GM23248 (cell line): Measurements from ENCODE around the gene CDKAL1. TPM values are rescaled to one million over a fixed set of nuclear protein-coding genes. Genes with fewer than 3 reads are reported as not detected.

Experiments
- DNase-seq: peaks from one replicate; pipeline ENCODE4 v3.0.0-alpha.2; 2015
- H2AFZ ChIP-seq: fragments of 200-600 bp; sonication (generic); 2 replicates; pipeline ENCODE4 v1.6.1; 2016; ENCODE audit warnings: antibody characterized with exemption
- H3F3A ChIP-seq: fragments of 200-600 bp; sonication (generic); 2 replicates; pipeline ENCODE4 v1.6.1; 2016; ENCODE audit warnings: mild to moderate bottlenecking, antibody characterized with exemption, mixed run types; ENCODE audit not compliant: insufficient read depth
- H3K27ac ChIP-seq: fragments of 200-600 bp; sonication (generic); 2 replicates; pipeline ENCODE4 v1.5.1; 2016; ENCODE audit warnings: mild to moderate bottlenecking
- H3K27me3 ChIP-seq: fragments of 200-600 bp; sonication (generic); replicated peaks from 2 replicates; pipeline ENCODE4 v1.6.1; 2016; ENCODE audit warnings: mild to moderate bottlenecking; ENCODE audit not compliant: insufficient read depth
- H3K36me3 ChIP-seq: fragments of 200-600 bp; sonication (generic); 2 replicates; pipeline ENCODE4 v1.6.1; 2016; ENCODE audit warnings: low read depth, mild to moderate bottlenecking
- H3K4me1 ChIP-seq: fragments of 200-600 bp; sonication (generic); 2 replicates; pipeline ENCODE4 v1.6.1; 2016; ENCODE audit warnings: mild to moderate bottlenecking; ENCODE audit not compliant: insufficient read depth
- H3K4me2 ChIP-seq: fragments of 200-600 bp; sonication (generic); one replicate; pipeline ENCODE4 v1.6.1; 2016; ENCODE audit warnings: mild to moderate bottlenecking; ENCODE audit not compliant: unreplicated experiment
- H3K4me3 ChIP-seq: fragments of 200-600 bp; sonication (generic); 2 replicates; pipeline ENCODE4 v1.5.1; 2016; ENCODE audit warnings: mild to moderate bottlenecking
- H3K79me2 ChIP-seq: fragments of 200-600 bp; sonication (generic); 2 replicates; pipeline ENCODE4 v1.6.1; 2016; ENCODE audit warnings: mild to moderate bottlenecking; ENCODE audit not compliant: insufficient read depth
- H3K9ac ChIP-seq: fragments of 200-600 bp; sonication (generic); 2 replicates; pipeline ENCODE4 v1.6.1; 2016; ENCODE audit warnings: mild to moderate bottlenecking
- H3K9me2 ChIP-seq: fragments of 200-600 bp; sonication (generic); 2 replicates; pipeline ENCODE4 v1.6.1; 2016; ENCODE audit warnings: mixed run types, mild to moderate bottlenecking, moderate library complexity; ENCODE audit not compliant: insufficient read depth
- H3K9me3 ChIP-seq: fragments of 200-600 bp; sonication (generic); one replicate; pipeline ENCODE4 v1.6.1; 2017; ENCODE audit warnings: low read depth
- H4K20me1 ChIP-seq: fragments of 200-600 bp; sonication (generic); 2 replicates; pipeline ENCODE4 v1.6.0; 2016; ENCODE audit not compliant: insufficient read depth
- EZH2 ChIP-seq: fragments of 200-600 bp; sonication (generic); IDR thresholded peaks from 2 replicates; pipeline ENCODE4 v1.6.1; 2018; ENCODE audit warnings: antibody characterized with exemption, mild to moderate bottlenecking; ENCODE audit not compliant: insufficient read depth, poor library complexity, severe bottlenecking
- EZH2phosphoT487 ChIP-seq: fragments of 200-600 bp; sonication (generic); IDR thresholded peaks from 2 replicates; pipeline ENCODE4 v1.6.1; 2018; ENCODE audit warnings: antibody characterized with exemption, moderate library complexity, mild to moderate bottlenecking, low read depth; ENCODE audit not compliant: insufficient read depth
- WGBS, 2 experiments: methylation state at CpG; one replicate each; pipeline ENCODE4 v1.1.6; 2015 to 2017; ENCODE audit warnings: low lambda C conversion rate in 2 of 2, low coverage in 1 of 2; ENCODE audit errors: missing lambda C conversion rate in 2 of 2; 5-methylcytosine and 5-hydroxymethylcytosine counted together
- in situ Hi-C: fragments of 300-500 bp; cut with MboI; formaldehyde crosslinking; loops from 2 replicates; pipeline ENCODE4 v1.15.0; 2020
- polyA plus RNA-seq: library from polyadenylated mRNA; unstranded; fragments of >200 nt; fragmentation: Nextera tagmentation; extraction: Ambion mirVana; gene quantifications from 2 replicates; pipeline ENCODE4 v1.2.1, GENCODE V29; 2016
- total RNA-seq: library from RNA; depleted of rRNA; stranded (reverse); fragments of >200 nt; shearing (Covaris generic); gene quantifications from 2 replicates; pipeline ENCODE4 v1.2.3, GENCODE V29; 2014

The CDKAL1 gene
- total and polyA plus RNA-seq, 2 experiments from 2014 or later = 7.5 to 10.8 TPM

DNA sequence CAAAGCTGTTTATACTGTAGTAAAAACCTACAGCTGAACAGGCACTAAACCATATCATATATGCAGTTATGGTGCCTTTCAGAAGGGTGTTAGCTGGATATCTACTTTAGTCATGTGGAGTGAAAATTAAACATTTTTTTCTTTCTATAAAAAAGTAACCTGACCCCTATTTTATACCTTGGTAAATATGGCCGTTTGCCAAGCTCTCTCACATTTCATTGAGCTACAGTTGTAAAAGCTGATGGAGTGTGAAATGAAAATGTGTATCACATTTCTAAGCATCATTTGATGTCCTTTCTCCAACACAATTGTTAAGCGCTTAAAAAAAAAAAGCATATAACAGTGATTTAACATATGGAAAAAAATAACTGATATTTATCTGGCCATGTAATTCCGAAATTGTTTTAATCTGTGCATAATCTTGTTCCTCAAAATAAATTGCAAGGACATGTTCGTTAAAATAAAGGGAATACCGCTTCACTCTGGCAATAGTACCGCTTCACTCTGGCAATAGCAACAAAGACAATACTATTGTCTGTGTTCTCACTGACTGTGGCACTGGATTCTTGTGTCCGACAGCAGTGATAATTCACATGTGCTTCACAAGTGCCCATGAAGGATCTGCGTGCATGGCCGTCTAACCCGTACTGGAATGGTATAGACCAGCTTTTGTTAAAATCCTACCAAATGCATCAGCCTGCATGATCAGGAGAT is 667.5 kb downstream of the CDKAL1 start:
- H3K9me2 ChIP-seq = no peaks in the 10 kb centered on the region
- no peak overlapping the region for H3K4me2 ChIP-seq
- no peaks in the 10 kb centered on the region for H3K79me2 ChIP-seq
- no peaks in the 10 kb centered on the region for H3K9me3 ChIP-seq
- H3K4me1 ChIP-seq = no peaks in the 10 kb centered on the region
- H3F3A ChIP-seq = no peaks in the 10 kb centered on the region
- TF ChIP-seq EZH2phosphoT487 (no peak), EZH2 (no peak)
- no peak for DNase-seq
- H3K36me3 ChIP-seq = no peaks in the 10 kb centered on the region
- no peak overlapping the region for H3K4me3 ChIP-seq
- H3K27ac ChIP-seq = no peak overlapping the region
- no peaks in the 10 kb centered on the region for H3K27me3 ChIP-seq
- H3K9ac ChIP-seq = no peak overlapping the region
- 88% methylated on average over 10 of the region's 10 CpGs for WGBS, 2 experiments
- no peak overlapping the region for H2AFZ ChIP-seq
- no peaks in the 10 kb centered on the region for H4K20me1 ChIP-seq
- in situ Hi-C loops = no loop called here

DNA sequence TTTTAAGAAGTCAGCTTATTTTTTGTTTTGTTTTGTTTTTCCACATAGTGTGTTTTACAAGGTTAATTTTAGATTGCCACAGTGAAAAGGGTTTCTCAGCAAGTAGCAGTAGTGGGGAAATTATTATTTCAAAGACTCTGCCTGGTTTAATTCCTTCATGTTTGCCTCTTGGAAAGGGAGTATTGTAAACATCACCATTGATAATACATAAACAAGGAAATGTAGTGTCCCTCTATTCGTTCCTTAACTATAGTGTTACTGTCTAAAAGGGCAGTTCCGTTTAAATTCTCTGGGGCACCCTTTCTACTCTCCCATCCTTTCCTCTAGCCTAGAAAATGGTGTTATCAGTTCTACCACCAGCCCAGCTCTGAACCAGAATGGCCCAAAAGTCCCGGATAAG is 668.3 kb downstream of the CDKAL1 start:
- H3K27ac ChIP-seq = no peak overlapping the region
- no peak overlapping the region for H3K4me2 ChIP-seq
- no peaks in the 10 kb centered on the region for H3K79me2 ChIP-seq
- TF ChIP-seq EZH2phosphoT487 = no peak
- no peak for TF ChIP-seq EZH2
- no peaks in the 10 kb centered on the region for H3K4me1 ChIP-seq
- in situ Hi-C loops = no loop called here
- no peak for DNase-seq
- no peaks in the 10 kb centered on the region for H3K27me3 ChIP-seq
- H3K9me2 ChIP-seq = no peaks in the 10 kb centered on the region
- no peaks in the 10 kb centered on the region for H3F3A ChIP-seq
- H3K9me3 ChIP-seq = no peaks in the 10 kb centered on the region
- WGBS, 2 experiments = 95 to 99% methylated on average over 3 of the region's 3 CpGs
- H2AFZ ChIP-seq = no peak overlapping the region
- no peaks in the 10 kb centered on the region for H3K36me3 ChIP-seq
- H4K20me1 ChIP-seq = no peaks in the 10 kb centered on the region
- H3K9ac ChIP-seq = no peak overlapping the region
- no peak overlapping the region for H3K4me3 ChIP-seq

DNA sequence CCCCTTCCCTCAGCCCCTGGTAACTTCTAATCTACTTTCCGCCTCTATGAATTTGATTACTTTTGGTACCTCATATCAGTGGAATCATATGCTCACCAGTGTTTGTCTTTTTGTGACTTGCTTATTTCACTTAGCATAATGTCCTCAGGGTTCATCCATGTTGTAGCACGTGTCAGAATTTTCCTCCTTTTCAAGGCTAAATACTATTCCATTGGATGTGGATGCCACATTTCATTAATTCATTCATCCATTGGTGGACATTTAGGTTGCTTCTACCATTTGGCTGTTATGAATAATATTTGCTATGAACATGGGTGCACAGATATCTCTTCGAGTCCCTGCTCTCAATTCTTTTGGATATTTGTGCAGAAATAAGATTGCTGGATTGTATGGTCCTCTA is 670.7 kb downstream of the CDKAL1 start:
- H3K9me2 ChIP-seq = no peaks in the 10 kb centered on the region

DNA sequence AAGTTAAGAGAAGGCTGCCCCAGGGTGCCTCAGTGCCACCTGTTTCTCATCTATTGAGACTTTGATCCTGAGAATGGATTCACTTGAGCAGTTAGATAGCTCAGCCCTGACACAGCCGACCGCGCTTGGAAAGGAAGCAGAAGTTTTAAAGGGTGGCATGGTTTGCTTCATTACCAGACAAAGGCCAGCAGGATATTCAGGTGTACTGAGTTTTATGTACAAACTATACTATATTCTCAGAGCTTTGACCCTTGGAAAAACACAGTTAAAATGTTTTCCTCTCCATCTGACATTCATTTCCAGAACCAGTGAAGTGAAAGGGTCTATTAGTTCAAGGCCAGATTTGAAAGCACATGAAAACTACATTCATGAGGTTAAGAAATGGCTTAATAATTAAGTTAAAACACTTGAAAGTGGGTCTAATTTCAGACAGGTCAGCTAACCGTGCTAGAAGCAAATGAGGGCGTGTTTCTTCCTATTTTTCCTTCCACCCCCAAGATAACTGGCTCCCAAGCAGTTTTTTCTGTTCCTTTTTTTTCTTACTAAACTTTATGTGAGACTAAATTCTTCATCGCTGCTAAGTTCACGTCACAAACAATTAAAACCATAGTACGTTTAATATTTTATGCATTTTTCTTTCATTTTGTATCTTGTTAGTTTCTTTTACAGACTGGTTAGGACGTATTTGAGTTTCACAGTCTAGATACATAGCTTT is 674.0 kb downstream of the CDKAL1 start:
- H3K79me2 ChIP-seq = no peaks in the 10 kb centered on the region
- 92 to 96% methylated on average over 9 of the region's 9 CpGs for WGBS, 2 experiments

More for the DNA sequence above, 670.7 kb downstream of the CDKAL1 start:
- in situ Hi-C loops = no loop called here
- DNase-seq = no peak
- H4K20me1 ChIP-seq = no peaks in the 10 kb centered on the region
- TF ChIP-seq EZH2 (no peak), EZH2phosphoT487 (no peak)
- H3K4me1 ChIP-seq = no peaks in the 10 kb centered on the region
- H3K27me3 ChIP-seq = no peaks in the 10 kb centered on the region
- H2AFZ ChIP-seq = no peak overlapping the region
- no peaks in the 10 kb centered on the region for H3F3A ChIP-seq
- H3K9me3 ChIP-seq = no peaks in the 10 kb centered on the region
- H3K4me2 ChIP-seq = no peak overlapping the region
- H3K9ac ChIP-seq = no peak overlapping the region
- no peak overlapping the region for H3K27ac ChIP-seq
- WGBS, 2 experiments = 66 to 77% methylated on average over 3 of the region's 3 CpGs
- no peaks in the 10 kb centered on the region for H3K36me3 ChIP-seq
- H3K79me2 ChIP-seq = no peaks in the 10 kb centered on the region
- no peak overlapping the region for H3K4me3 ChIP-seq

More for the DNA sequence above, 674.0 kb downstream of the CDKAL1 start:
- H3K4me3 ChIP-seq = no peak overlapping the region
- no peak overlapping the region for H3K4me2 ChIP-seq
- H3K27me3 ChIP-seq = no peaks in the 10 kb centered on the region
- no peaks in the 10 kb centered on the region for H3F3A ChIP-seq
- no peak overlapping the region for H3K9ac ChIP-seq
- no peaks in the 10 kb centered on the region for H3K36me3 ChIP-seq
- H2AFZ ChIP-seq = no peak overlapping the region
- H3K9me2 ChIP-seq = no peaks in the 10 kb centered on the region
- H3K27ac ChIP-seq = no peak overlapping the region
- TF ChIP-seq EZH2phosphoT487 = no peak
- TF ChIP-seq EZH2 = no peak
- in situ Hi-C loops = no loop called here
- no peaks in the 10 kb centered on the region for H3K4me1 ChIP-seq
- no peaks in the 10 kb centered on the region for H4K20me1 ChIP-seq
- DNase-seq = no peak
- H3K9me3 ChIP-seq = no peaks in the 10 kb centered on the region
